Activated CD4-positive, alpha-beta T cell treated with anti-CD3 and anti-CD28 coated beads for 24 hours (primary cell): ENCODE data around the gene CDC27.
"Not testable (repeated sequence)": the region's sequence is repeated elsewhere in the genome, so short reads cannot be mapped to it uniquely, and the experiment has no call there.

Source experiments
- DNase-seq, 2 donors: peaks; one replicate each; pipeline ENCODE4 v3.0.0-alpha.2; 2020; ENCODE audit warnings: low read depth in 2 of 2

The CDC27 gene

GRCh38 chr17:47145351-47145750 lies 43.7 kb downstream of the CDC27 start:
- DNase-seq = no peak

GRCh38 chr17:47135235-47135634 lies 53.9 kb downstream of the CDC27 start:
- DNase-seq = no peak

GRCh38 chr17:47134354-47134753 lies 54.7 kb downstream of the CDC27 start:
- DNase-seq = not testable (repeated sequence)

GRCh38 chr17:47131761-47132160 lies 57.3 kb downstream of the CDC27 start:
- no peak for DNase-seq

- DNase-seq = not testable (repeated sequence)
These were observed 62.3 kb downstream of the CDC27 start for GRCh38 chr17:47126835-47127234.

GRCh38 chr17:47123262-47123661 lies 65.8 kb downstream of the CDC27 start:
- not testable (repeated sequence) for DNase-seq

- DNase-seq = no peak
These were observed 68.5 kb downstream of the CDC27 start for GRCh38 chr17:47120521-47121095.

GRCh38 chr17:47119746-47120520 lies 69.2 kb downstream of the CDC27 start:
- no peak for DNase-seq

GRCh38 chr17:47117386-47117785 lies 71.7 kb downstream of the CDC27 start:
- no peak for DNase-seq

- DNase-seq = no peak
These were observed 83.0 kb downstream of the CDC27 start for GRCh38 chr17:47106130-47106529.

- DNase-seq = not testable (repeated sequence)
These were observed 83.8 kb downstream of the CDC27 start for GRCh38 chr17:47105246-47105645.

GRCh38 chr17:47102914-47103313 lies 86.2 kb downstream of the CDC27 start:
- DNase-seq = no peak

GRCh38 chr17:47099987-47100711 lies 88.9 kb downstream of the CDC27 start:
- DNase-seq = peak; percentile 82 to 87

GRCh38 chr17:47099451-47099986 lies 89.6 kb downstream of the CDC27 start:
- no peak for DNase-seq

GRCh38 chr17:47096343-47096742 lies 92.8 kb downstream of the CDC27 start:
- no peak for DNase-seq

GRCh38 chr17:47095268-47095667 lies 93.8 kb downstream of the CDC27 start:
- no peak for DNase-seq

- no peak for DNase-seq
These were observed 102.0 kb downstream of the CDC27 start for GRCh38 chr17:47087093-47087492.

- DNase-seq = no peak
These were observed 103.4 kb downstream of the CDC27 start for GRCh38 chr17:47085736-47086135.

GRCh38 chr17:47078801-47079200 lies 110.3 kb downstream of the CDC27 start:
- DNase-seq = no peak

GRCh38 chr17:47077576-47077975 lies 111.5 kb downstream of the CDC27 start:
- DNase-seq = no peak

GRCh38 chr17:47076171-47076570 lies 112.9 kb downstream of the CDC27 start:
- DNase-seq = no peak

GRCh38 chr17:47074361-47074760 lies 114.7 kb downstream of the CDC27 start:
- DNase-seq = not testable (repeated sequence)
